Panc1 (cell line): ENCODE data around the gene ABCF2. TPM values are rescaled to one million over a fixed set of nuclear protein-coding genes. Genes with fewer than 3 reads are reported as not detected.

Source experiments
- ATAC-seq: fragments of 200-7000 bp; cut with Tn5 transposase; 2 replicates; pipeline ENCODE4 v1.9.1; 2020; ENCODE audit warnings: mild to moderate bottlenecking, moderate library complexity
- BruUV-seq: library from RNA; stranded (reverse); fragments of 400-500 nt; replicated peaks from 2 replicates; lab custom pipeline; 2021; lab: Mats Ljungman, UMichigan
- CTCF ChIA-PET: fragments of 300-600 bp; sonication (Branson Sonifier 250); formaldehyde crosslinking; loops from one replicate; lab custom pipeline; 2022; ENCODE audit warnings: antibody characterized with exemption; lab: Charles Lee
- POLR2A ChIA-PET: fragments of 300-600 bp; sonication (Branson Sonifier 250); formaldehyde crosslinking; loops from one replicate; lab custom pipeline; 2022; ENCODE audit warnings: antibody characterized with exemption; lab: Charles Lee
- DNase-seq: peaks from one replicate; pipeline ENCODE4 v3.0.0-alpha.2; 2010; ENCODE audit warnings: low read depth, low spot score
- H3K27ac ChIP-seq: 2 replicates; pipeline ENCODE4 v1.5.1; 2011; ENCODE audit warnings: mild to moderate bottlenecking, low read length, inconsistent platforms
- H3K27me3 ChIP-seq: fragments of 200-500 bp; sonication (Bioruptor generic); 2 replicates; pipeline ENCODE4 v1.6.0; 2014; ENCODE audit warnings: low read length, inconsistent platforms; ENCODE audit not compliant: control insufficient read depth, insufficient read depth
- H3K36me3 ChIP-seq: fragments of 200-500 bp; sonication (Bioruptor generic); 2 replicates; pipeline ENCODE4 v1.5.1; 2014; ENCODE audit warnings: inconsistent platforms, mild to moderate bottlenecking, low read length, moderate library complexity; ENCODE audit not compliant: control insufficient read depth, insufficient read depth
- H3K4me1 ChIP-seq: 2 replicates; pipeline ENCODE4 v1.5.1; 2011; ENCODE audit warnings: inconsistent platforms, mild to moderate bottlenecking, low read length, moderate library complexity; ENCODE audit not compliant: control insufficient read depth, insufficient read depth
- H3K4me3 ChIP-seq, 2 experiments: 2 replicates each; pipeline ENCODE4 v1.5.1; 2011 to 2012; ENCODE audit warnings: low read depth in 2 of 2, low read length in 2 of 2, mild to moderate bottlenecking in 2 of 2, inconsistent platforms in 1 of 2, moderate library complexity in 1 of 2
- H3K9me3 ChIP-seq: fragments of 200-500 bp; sonication (Bioruptor generic); 2 replicates; pipeline ENCODE4 v1.5.1; 2014; ENCODE audit warnings: low read depth, mild to moderate bottlenecking, inconsistent platforms, low read length, moderate library complexity; ENCODE audit not compliant: control insufficient read depth, insufficient read depth
- POLR2AphosphoS5 ChIP-seq: IDR thresholded peaks from 2 replicates; pipeline ENCODE4 v1.6.1; 2012; ENCODE audit warnings: mild to moderate bottlenecking, low read depth, low read length, moderate library complexity
- SIN3A ChIP-seq: IDR thresholded peaks from 2 replicates; pipeline ENCODE4 v1.6.1; 2012; ENCODE audit warnings: low read depth, mild to moderate bottlenecking, low read length, moderate library complexity, borderline replicate concordance; ENCODE audit not compliant: insufficient read depth
- TCF7L2 ChIP-seq: IDR thresholded peaks from 2 replicates; pipeline ENCODE4 v1.6.1; 2011; ENCODE audit warnings: mild to moderate bottlenecking, low read depth, low read length, inconsistent platforms
- in situ Hi-C: cut with HindIII; loops from 2 replicates; pipeline ENCODE4 v1.10.0; 2016; ENCODE audit warnings: low sequenced_read_pairs, low pct_unique_long_range_greater_than_20kb
- intact Hi-C: fragments of 100-400 bp; cut with micrococcal nuclease; formaldehyde crosslinking; loops from one replicate; pipeline ENCODE4 v1.10.0; 2022; ENCODE audit not compliant: unreplicated experiment
- total RNA-seq: library from RNA; stranded (reverse); gene quantifications from one replicate; pipeline ENCODE4 v1.2.1, GENCODE V29; 2021; ENCODE audit not compliant: unreplicated experiment
- TF ChIP-seq, protein P1 (sequence below), 2 experiments: IDR thresholded peaks; 2 replicates each; pipeline ENCODE4 v1.6.1; 2011 to 2012; ENCODE audit warnings: low read depth in 2 of 2, control low read depth in 1 of 2, low read length in 1 of 2, mild to moderate bottlenecking in 1 of 2, moderate library complexity in 1 of 2; ENCODE audit not compliant: insufficient read depth in 1 of 2
- TF ChIP-seq, protein P2 (sequence below): fragments of 450-650 bp; IDR thresholded peaks from 2 replicates; pipeline ENCODE4 v1.5.1; 2017; ENCODE audit warnings: mild to moderate bottlenecking

The ABCF2 gene
- total RNA-seq, 1 experiment from 2014 or later = 64.4 TPM

DNA sequence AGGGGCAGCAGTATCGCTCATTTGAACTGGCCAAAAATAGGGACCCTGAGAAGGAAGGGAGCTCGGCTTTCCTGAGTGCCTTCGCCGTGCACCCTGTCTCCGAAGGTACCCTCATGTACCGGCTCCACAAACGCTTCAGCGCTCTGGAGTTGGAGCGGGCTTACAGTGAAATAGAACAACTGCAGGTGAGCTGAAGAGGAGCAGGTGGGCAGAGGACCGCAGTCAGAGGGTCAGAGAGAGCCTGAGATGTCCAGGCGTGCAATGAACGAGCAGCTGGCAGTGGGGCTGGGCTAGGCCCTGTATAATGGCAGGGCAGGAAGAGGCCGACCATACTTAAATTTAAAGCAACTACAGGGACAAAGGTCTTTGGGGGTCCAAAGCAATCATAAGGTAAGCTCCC lies 9.4 kb upstream of the ABCF2 start:
- H3K36me3 ChIP-seq = no peaks in the 10 kb centered on the region; the same call in none of the 2 replicates
- in situ Hi-C loops (no loop called here), intact Hi-C loops (no loop called here)
- no peaks in the 10 kb centered on the region for H3K27me3 ChIP-seq
- H3K27ac ChIP-seq = no peak overlapping the region
- ChIA-PET POLR2A (no interaction called here), CTCF (interaction anchor here (0.6 kb wide), 2 partner anchors 78 to 536 kb away, joined by 3 to 6 read pairs; no protein-coding TSS in a partner anchor)
- no peaks in the 10 kb centered on the region for H3K9me3 ChIP-seq
- peaks cover 12% of the 10 kb centered on the region for H3K4me1 ChIP-seq
- DNase-seq (no peak), ATAC-seq (no peak)
- H3K4me3 ChIP-seq = no peak overlapping the region
- no TSS peak for BruUV-seq
- TF ChIP-seq TCF7L2 (no peak), POLR2AphosphoS5 (no peak), SIN3A (no peak)
- TF ChIP-seq, protein P1, sequence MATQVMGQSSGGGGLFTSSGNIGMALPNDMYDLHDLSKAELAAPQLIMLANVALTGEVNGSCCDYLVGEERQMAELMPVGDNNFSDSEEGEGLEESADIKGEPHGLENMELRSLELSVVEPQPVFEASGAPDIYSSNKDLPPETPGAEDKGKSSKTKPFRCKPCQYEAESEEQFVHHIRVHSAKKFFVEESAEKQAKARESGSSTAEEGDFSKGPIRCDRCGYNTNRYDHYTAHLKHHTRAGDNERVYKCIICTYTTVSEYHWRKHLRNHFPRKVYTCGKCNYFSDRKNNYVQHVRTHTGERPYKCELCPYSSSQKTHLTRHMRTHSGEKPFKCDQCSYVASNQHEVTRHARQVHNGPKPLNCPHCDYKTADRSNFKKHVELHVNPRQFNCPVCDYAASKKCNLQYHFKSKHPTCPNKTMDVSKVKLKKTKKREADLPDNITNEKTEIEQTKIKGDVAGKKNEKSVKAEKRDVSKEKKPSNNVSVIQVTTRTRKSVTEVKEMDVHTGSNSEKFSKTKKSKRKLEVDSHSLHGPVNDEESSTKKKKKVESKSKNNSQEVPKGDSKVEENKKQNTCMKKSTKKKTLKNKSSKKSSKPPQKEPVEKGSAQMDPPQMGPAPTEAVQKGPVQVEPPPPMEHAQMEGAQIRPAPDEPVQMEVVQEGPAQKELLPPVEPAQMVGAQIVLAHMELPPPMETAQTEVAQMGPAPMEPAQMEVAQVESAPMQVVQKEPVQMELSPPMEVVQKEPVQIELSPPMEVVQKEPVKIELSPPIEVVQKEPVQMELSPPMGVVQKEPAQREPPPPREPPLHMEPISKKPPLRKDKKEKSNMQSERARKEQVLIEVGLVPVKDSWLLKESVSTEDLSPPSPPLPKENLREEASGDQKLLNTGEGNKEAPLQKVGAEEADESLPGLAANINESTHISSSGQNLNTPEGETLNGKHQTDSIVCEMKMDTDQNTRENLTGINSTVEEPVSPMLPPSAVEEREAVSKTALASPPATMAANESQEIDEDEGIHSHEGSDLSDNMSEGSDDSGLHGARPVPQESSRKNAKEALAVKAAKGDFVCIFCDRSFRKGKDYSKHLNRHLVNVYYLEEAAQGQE (IDR thresholded peaks at IDR 0.05; ENCODE audit: insufficient read depth in 1 of 2, low read depth in 2 of 2, low read length in 1 of 2) = no peak
- TF ChIP-seq, protein P2, sequence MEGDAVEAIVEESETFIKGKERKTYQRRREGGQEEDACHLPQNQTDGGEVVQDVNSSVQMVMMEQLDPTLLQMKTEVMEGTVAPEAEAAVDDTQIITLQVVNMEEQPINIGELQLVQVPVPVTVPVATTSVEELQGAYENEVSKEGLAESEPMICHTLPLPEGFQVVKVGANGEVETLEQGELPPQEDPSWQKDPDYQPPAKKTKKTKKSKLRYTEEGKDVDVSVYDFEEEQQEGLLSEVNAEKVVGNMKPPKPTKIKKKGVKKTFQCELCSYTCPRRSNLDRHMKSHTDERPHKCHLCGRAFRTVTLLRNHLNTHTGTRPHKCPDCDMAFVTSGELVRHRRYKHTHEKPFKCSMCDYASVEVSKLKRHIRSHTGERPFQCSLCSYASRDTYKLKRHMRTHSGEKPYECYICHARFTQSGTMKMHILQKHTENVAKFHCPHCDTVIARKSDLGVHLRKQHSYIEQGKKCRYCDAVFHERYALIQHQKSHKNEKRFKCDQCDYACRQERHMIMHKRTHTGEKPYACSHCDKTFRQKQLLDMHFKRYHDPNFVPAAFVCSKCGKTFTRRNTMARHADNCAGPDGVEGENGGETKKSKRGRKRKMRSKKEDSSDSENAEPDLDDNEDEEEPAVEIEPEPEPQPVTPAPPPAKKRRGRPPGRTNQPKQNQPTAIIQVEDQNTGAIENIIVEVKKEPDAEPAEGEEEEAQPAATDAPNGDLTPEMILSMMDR = no peak

DNA sequence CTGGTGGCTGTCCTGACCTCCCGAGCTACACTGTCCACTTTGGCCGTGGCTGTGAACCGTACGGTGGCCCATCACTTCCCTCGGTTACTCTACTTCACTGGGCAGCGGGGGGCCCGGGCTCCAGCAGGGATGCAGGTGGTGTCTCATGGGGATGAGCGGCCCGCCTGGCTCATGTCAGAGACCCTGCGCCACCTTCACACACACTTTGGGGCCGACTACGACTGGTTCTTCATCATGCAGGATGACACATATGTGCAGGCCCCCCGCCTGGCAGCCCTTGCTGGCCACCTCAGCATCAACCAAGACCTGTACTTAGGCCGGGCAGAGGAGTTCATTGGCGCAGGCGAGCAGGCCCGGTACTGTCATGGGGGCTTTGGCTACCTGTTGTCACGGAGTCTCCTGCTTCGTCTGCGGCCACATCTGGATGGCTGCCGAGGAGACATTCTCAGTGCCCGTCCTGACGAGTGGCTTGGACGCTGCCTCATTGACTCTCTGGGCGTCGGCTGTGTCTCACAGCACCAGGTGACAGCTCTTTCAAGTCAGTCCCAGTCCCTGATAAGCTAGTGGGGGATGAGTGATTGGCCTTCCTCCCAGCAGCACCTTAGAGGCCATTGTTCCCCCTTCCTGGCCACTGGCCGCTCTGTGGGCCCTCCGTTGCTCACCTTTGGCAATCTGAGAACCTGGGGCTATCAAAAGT lies 8.2 kb upstream of the ABCF2 start:
- CTCF ChIA-PET = no interaction called here

More for the DNA sequence above, 8.2 kb upstream of the ABCF2 start:
- Histone ChIP-seq H3K9me3 (no peaks in the 10 kb centered on the region), H3K27me3 (no peaks in the 10 kb centered on the region), H3K36me3 (no peaks in the 10 kb centered on the region; the same call in none of the 2 replicates), H3K4me1 (peaks cover 12% of the 10 kb centered on the region), H3K4me3 (no peak overlapping the region), H3K27ac (no peak overlapping the region)
- ATAC-seq = no peak
- BruUV-seq = no TSS peak
- no peak for TF ChIP-seq POLR2AphosphoS5
- TF ChIP-seq, protein P1 (IDR thresholded peaks at IDR 0.05; ENCODE audit: insufficient read depth in 1 of 2, low read depth in 2 of 2, low read length in 1 of 2) = no peak
- TF ChIP-seq, protein P2 = no peak
- TF ChIP-seq SIN3A = no peak
- TF ChIP-seq TCF7L2 = no peak
- no peak for DNase-seq
- in situ Hi-C loops = no loop called here
- intact Hi-C loops = no loop called here
- POLR2A ChIA-PET = no interaction called here
